Thyroid gland (tissue), 4 donors: Measurements from ENCODE around the gene TIGD7. TPM values are rescaled to one million over a fixed set of nuclear protein-coding genes. Genes with fewer than 3 reads are reported as not detected.
A peak's percentile ranks its signal among the peaks of the same experiment; 100 is the strongest.

Experiments used
- DNase-seq, 2 donors: peaks; one replicate each; pipeline ENCODE4 v3.0.0-alpha.2; 2019
- H3K27ac ChIP-seq, 3 donors: fragments of 200-600 bp; sonication (generic); 1 replicate in 2 of 3; 2 replicates in 1 of 3; pipeline ENCODE4 v1.5.1; 2016 to 2019; ENCODE audit warnings: mild to moderate bottlenecking in 1 of 3, moderate library complexity in 1 of 3
- H3K27me3 ChIP-seq: fragments of 200-600 bp; sonication (generic); one replicate; pipeline ENCODE4 v1.5.1; 2019
- H3K36me3 ChIP-seq, 2 donors: fragments of 200-600 bp; sonication (generic); one replicate each; pipeline ENCODE4 v1.5.1; 2016 to 2019
- H3K4me1 ChIP-seq, 2 donors: fragments of 200-600 bp; sonication (generic); one replicate each; pipeline ENCODE4 v1.5.1; 2017 to 2019
- H3K4me3 ChIP-seq, 3 donors: fragments of 200-600 bp; sonication (generic); replicated peaks in 1 of 3; 1 replicate in 2 of 3; 2 replicates in 1 of 3; pipeline ENCODE4 v1.5.1; 2016; ENCODE audit warnings: mild to moderate bottlenecking in 1 of 3
- H3K9me3 ChIP-seq: fragments of 200-600 bp; sonication (generic); one replicate; pipeline ENCODE4 v1.5.1; 2017
- POLR2A ChIP-seq, 2 donors: fragments of 450-650 bp; IDR thresholded peaks; one replicate each; pipeline ENCODE4 v1.6.1; 2017; ENCODE audit warnings: antibody characterized with exemption in 2 of 2, mild to moderate bottlenecking in 2 of 2, moderate library complexity in 1 of 2
- WGBS, 2 donors: methylation state at CpG; one replicate each; pipeline ENCODE4 v1.1.5; 2017; 5-methylcytosine and 5-hydroxymethylcytosine counted together
- intact Hi-C: fragments of 100-400 bp; cut with DNase I; formaldehyde crosslinking; loops from one replicate; pipeline ENCODE4 v1.15.1; 2023
- total RNA-seq, 4 donors: library from RNA; depleted of rRNA; stranded (reverse); fragments of >200 nt; gene quantifications; one replicate each; pipeline ENCODE4 v1.2.3, GENCODE V29; 2016
- TF ChIP-seq, protein P1 (sequence below), 6 experiments: fragments of 200-600 bp in 3 of 6; fragments of 450-650 bp in 3 of 6; sonication (generic) in 3 of 6; IDR thresholded peaks; one replicate each; pipeline ENCODE4 v1.5.1; 2016 to 2019; ENCODE audit warnings: antibody characterized with exemption in 6 of 6, mild to moderate bottlenecking in 2 of 6, inconsistent platforms in 1 of 6, moderate library complexity in 1 of 6

Gene TIGD7
- total RNA-seq, 4 donors from 2014 or later, result 8.6 to 16.2 (median 12.7) TPM

DNA sequence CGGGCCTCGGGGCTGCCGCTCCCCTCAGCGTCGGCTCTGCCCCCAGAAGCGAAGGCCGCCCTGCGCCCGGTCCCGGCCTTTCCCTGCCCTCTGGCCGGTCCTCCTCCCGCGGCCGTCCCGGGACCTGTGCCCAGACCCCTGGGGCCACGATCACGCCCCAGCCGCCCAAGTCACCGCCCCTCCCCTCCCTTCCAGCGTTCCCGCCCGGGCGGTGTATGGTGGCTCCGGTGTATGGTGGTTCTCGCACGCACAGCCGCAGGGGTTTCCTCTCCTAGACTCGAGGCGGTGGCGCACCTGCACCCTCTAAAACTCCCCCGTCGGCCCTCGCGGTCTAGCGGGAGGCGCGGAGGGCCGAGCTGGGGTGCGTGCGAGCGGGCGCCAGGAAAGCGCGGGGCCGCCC lies 10.0 kb downstream of the TIGD7 start:
- no peak for DNase-seq
- WGBS, 2 donors, result 39 to 51% methylated on average over 28 to 45 of the region's 45 CpGs
- intact Hi-C loops, result no loop called here
- TF ChIP-seq, protein P1, sequence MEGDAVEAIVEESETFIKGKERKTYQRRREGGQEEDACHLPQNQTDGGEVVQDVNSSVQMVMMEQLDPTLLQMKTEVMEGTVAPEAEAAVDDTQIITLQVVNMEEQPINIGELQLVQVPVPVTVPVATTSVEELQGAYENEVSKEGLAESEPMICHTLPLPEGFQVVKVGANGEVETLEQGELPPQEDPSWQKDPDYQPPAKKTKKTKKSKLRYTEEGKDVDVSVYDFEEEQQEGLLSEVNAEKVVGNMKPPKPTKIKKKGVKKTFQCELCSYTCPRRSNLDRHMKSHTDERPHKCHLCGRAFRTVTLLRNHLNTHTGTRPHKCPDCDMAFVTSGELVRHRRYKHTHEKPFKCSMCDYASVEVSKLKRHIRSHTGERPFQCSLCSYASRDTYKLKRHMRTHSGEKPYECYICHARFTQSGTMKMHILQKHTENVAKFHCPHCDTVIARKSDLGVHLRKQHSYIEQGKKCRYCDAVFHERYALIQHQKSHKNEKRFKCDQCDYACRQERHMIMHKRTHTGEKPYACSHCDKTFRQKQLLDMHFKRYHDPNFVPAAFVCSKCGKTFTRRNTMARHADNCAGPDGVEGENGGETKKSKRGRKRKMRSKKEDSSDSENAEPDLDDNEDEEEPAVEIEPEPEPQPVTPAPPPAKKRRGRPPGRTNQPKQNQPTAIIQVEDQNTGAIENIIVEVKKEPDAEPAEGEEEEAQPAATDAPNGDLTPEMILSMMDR (IDR thresholded peaks at IDR 0.05), result no peak
- TF ChIP-seq POLR2A (IDR thresholded peaks at IDR 0.05), result no peak
- H3K4me3 ChIP-seq, result no peak overlapping the region
- no peaks in the 10 kb centered on the region for H3K9me3 ChIP-seq
- no peaks in the 10 kb centered on the region for H3K27me3 ChIP-seq
- H3K4me1 ChIP-seq, result no peaks in the 10 kb centered on the region
- H3K27ac ChIP-seq, result no peak overlapping the region
- H3K36me3 ChIP-seq, result peaks cover 15 to 19% of the 10 kb centered on the region in 2 donors

DNA sequence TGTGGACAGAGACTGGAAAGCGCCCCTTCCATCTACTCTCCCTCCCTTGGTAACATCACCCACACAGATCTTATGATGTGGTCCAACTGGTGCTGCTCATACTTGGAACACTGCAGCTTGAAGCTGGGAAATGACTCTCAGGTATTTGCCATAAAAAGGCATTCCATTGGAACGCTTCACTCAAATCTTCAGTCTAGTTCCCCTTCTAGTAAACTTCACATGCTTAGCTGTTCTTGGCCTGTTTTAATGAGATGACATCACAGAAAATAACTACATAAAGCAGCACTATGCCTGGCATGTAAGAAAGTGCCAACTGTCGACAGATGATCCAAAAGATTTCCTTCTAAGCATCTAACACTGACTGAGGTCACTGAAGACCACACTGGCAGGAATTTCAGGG lies 12.6 kb downstream of the TIGD7 start:
- Histone ChIP-seq H3K27me3 (no peaks in the 10 kb centered on the region), H3K27ac (no peak overlapping the region), H3K36me3 (peaks cover 35 to 36% of the 10 kb centered on the region in 2 donors), H3K4me1 (no peaks in the 10 kb centered on the region), H3K9me3 (no peaks in the 10 kb centered on the region), H3K4me3 (no peak overlapping the region)
- TF ChIP-seq POLR2A (IDR thresholded peaks at IDR 0.05), result no peak
- TF ChIP-seq, protein P1 (IDR thresholded peaks at IDR 0.05), result no peak
- intact Hi-C loops, result no loop called here
- WGBS, 2 donors, result 96 to 98% methylated on average over 3 of the region's 3 CpGs
- no peak for DNase-seq

DNA sequence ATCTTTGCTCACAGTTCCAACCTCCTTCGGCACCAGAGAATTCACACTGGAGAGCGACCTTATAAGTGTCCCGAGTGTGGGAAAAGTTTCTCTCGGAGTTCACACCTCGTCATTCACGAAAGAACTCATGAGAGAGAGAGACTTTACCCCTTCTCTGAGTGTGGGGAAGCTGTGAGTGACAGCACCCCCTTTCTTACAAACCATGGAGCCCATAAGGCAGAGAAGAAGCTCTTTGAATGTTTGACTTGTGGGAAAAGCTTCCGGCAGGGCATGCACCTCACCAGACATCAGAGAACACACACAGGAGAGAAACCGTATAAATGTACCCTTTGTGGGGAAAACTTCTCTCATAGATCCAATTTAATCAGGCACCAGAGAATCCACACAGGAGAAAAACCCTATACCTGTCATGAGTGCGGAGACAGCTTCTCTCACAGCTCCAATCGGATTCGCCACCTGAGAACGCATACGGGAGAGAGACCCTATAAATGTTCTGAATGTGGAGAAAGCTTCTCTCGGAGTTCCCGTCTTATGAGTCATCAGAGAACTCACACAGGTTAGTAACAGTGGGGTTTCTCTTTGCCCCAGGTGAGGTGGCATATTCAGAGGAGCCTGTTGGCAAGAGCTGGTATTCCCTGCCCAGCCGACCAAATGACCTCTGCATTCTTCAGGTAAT lies 15.1 kb downstream of the TIGD7 start:
- no peak for TF ChIP-seq POLR2A (IDR thresholded peaks at IDR 0.05)
- TF ChIP-seq, protein P1 (IDR thresholded peaks at IDR 0.05), result no peak
- Histone ChIP-seq H3K4me1 (peaks cover 1 to 6% of the 10 kb centered on the region in 2 donors), H3K4me3 (no peak overlapping the region), H3K36me3 (peaks cover 43 to 48% of the 10 kb centered on the region in 2 donors), H3K9me3 (no peaks in the 10 kb centered on the region), H3K27ac (no peak overlapping the region), H3K27me3 (no peaks in the 10 kb centered on the region)
- 95 to 96% methylated on average over 16 of the region's 16 CpGs for WGBS, 2 donors
- intact Hi-C loops, result loop anchor here (10.0 kb wide), 1 partner anchor 55 kb away; the partner anchor contains the start of gene ZNF200
- DNase-seq, result no peak

DNA sequence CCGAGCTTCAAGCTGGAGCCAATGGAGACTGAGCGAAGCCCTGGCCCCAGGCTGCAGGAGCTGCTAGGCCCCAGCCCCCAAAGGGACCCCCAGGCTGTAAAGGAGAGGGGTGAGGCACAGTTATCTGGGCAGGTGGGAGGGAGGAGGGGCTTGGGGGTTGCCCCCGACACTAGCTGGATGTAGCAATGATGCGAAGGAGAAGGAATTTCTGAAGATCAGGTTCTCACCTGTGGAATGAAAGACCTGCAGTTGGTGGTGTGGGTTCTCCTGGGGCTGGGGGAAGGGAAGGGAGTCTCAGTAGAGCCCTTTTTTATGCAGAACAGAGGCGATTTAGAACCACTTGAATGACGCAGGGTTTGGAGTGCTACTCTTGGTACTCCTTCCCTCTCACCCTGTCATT lies 20.1 kb downstream of the TIGD7 start:
- TF ChIP-seq, protein P1 (IDR thresholded peaks at IDR 0.05), result no peak
- TF ChIP-seq POLR2A (IDR thresholded peaks at IDR 0.05), result no peak
- H3K4me1 ChIP-seq, result peaks cover 14 to 21% of the 10 kb centered on the region in 2 donors
- H3K4me3 ChIP-seq, result peak overlapping the region in 1 of 3 donors; percentile 86
- 86 to 88% methylated on average over 4 to 6 of the region's 6 CpGs for WGBS, 2 donors
- no peaks in the 10 kb centered on the region for H3K9me3 ChIP-seq
- peaks cover 28 to 32% of the 10 kb centered on the region in 2 donors for H3K36me3 ChIP-seq
- intact Hi-C loops, result loop anchor here (10.0 kb wide), 1 partner anchor 50 kb away; the partner anchor contains the start of gene ZNF200
- H3K27me3 ChIP-seq, result no peaks in the 10 kb centered on the region
- DNase-seq, result no peak
- no peak overlapping the region for H3K27ac ChIP-seq
